ENCODE measurements around the gene FSTL5. TPM values are rescaled to one million over a fixed set of nuclear protein-coding genes. Genes with fewer than 3 reads are reported as not detected.

Gene FSTL5
- total RNA-seq, 1 experiment from 2014 or later = 29.4 TPM

DNA sequence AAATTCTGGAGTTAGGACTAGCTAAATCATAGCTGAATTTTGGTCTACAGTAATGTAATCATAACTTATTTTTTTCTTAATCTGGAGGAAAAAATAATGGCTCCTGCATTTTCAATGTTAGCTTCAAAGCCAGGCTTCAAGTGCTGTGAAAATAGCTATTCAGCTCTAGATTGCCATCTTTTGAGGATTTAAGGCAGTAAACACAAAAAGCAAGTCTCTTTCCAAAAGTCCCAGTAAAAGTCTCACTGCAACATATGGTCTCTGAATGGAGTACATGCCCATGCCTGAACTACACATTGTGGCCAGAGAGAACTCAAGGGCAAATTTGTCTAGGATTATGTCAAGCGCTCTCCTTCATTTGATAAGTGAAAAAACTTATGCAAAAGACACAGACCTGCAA, 720.9 kb downstream of the FSTL5 start:
- no peaks in the 10 kb centered on the region for H3K79me2 ChIP-seq (ENCODE audit: low read depth)
- H3K9me2 ChIP-seq (ENCODE audit: insufficient read depth) = no peaks in the 10 kb centered on the region
- TF ChIP-seq, protein P1, sequence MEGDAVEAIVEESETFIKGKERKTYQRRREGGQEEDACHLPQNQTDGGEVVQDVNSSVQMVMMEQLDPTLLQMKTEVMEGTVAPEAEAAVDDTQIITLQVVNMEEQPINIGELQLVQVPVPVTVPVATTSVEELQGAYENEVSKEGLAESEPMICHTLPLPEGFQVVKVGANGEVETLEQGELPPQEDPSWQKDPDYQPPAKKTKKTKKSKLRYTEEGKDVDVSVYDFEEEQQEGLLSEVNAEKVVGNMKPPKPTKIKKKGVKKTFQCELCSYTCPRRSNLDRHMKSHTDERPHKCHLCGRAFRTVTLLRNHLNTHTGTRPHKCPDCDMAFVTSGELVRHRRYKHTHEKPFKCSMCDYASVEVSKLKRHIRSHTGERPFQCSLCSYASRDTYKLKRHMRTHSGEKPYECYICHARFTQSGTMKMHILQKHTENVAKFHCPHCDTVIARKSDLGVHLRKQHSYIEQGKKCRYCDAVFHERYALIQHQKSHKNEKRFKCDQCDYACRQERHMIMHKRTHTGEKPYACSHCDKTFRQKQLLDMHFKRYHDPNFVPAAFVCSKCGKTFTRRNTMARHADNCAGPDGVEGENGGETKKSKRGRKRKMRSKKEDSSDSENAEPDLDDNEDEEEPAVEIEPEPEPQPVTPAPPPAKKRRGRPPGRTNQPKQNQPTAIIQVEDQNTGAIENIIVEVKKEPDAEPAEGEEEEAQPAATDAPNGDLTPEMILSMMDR (conservative IDR thresholded peaks at IDR 0.05) = no peak
- no peak for TF ChIP-seq EZH2 (IDR thresholded peaks at IDR 0.05; ENCODE audit: low read depth)
- no peak for DNase-seq
- H3K9me3 ChIP-seq (ENCODE audit: insufficient read depth, low read depth) = no peaks in the 10 kb centered on the region
- CTCF ChIA-PET = no interaction called here
- no TSS peak for BruUV-seq (replicated peaks)
- no peaks in the 10 kb centered on the region for H3K27me3 ChIP-seq (ENCODE audit: insufficient read depth, low read depth)
- H3F3A ChIP-seq (ENCODE audit: insufficient read depth, low read depth) = no peaks in the 10 kb centered on the region
- no peak overlapping the region for H2AFZ ChIP-seq
- no peaks in the 10 kb centered on the region for H3K36me3 ChIP-seq (ENCODE audit: low read depth)
- no peaks in the 10 kb centered on the region for H3K4me1 ChIP-seq (replicated peaks; ENCODE audit: insufficient read depth)
- no peak overlapping the region for H3K27ac ChIP-seq
- H3K4me3 ChIP-seq = no peak overlapping the region
- no peaks in the 10 kb centered on the region for H4K20me1 ChIP-seq (ENCODE audit: insufficient read depth)
- POLR2A ChIA-PET (ENCODE audit: unreplicated experiment) = no interaction called here
- H3K4me2 ChIP-seq = no peak overlapping the region
- intact Hi-C loops (cut with micrococcal nuclease; ENCODE audit: unreplicated experiment) = no loop called here

DNA sequence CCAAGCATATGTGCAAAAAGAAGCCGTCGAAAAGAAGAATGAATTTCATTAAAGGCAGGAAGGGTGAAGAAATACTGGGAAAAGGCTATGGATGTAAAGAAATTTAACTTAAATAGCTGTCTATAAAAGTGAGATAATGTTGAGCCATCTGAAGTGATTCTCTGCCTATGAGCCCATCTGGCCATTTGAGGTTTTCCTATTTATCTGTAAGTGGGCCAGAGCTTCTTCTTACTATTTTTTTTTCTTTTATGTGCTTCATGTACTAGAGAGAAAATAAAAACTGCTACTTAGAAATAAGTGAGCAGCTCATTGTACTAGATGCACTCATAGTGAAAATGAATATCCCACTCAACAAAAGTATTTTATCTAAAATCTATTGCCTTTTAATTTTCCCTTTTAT, 725.7 kb downstream of the FSTL5 start:
- Histone ChIP-seq H3K27ac (no peak overlapping the region), H3K79me2 (ENCODE audit: low read depth) (no peaks in the 10 kb centered on the region), H3K4me2 (no peak overlapping the region), H3K36me3 (ENCODE audit: low read depth) (no peaks in the 10 kb centered on the region), H3K4me3 (no peak overlapping the region), H3K27me3 (ENCODE audit: insufficient read depth, low read depth) (no peaks in the 10 kb centered on the region), H3K4me1 (replicated peaks; ENCODE audit: insufficient read depth) (no peaks in the 10 kb centered on the region), H3K9me2 (ENCODE audit: insufficient read depth) (no peaks in the 10 kb centered on the region), H4K20me1 (ENCODE audit: insufficient read depth) (no peaks in the 10 kb centered on the region), H3K9me3 (ENCODE audit: insufficient read depth, low read depth) (no peaks in the 10 kb centered on the region), H2AFZ (no peak overlapping the region), H3F3A (ENCODE audit: insufficient read depth, low read depth) (no peaks in the 10 kb centered on the region)
- intact Hi-C loops (cut with micrococcal nuclease; ENCODE audit: unreplicated experiment) = no loop called here
- no peak for TF ChIP-seq EZH2 (IDR thresholded peaks at IDR 0.05; ENCODE audit: low read depth)
- TF ChIP-seq, protein P1 (conservative IDR thresholded peaks at IDR 0.05) = no peak
- ChIA-PET CTCF (no interaction called here), POLR2A (ENCODE audit: unreplicated experiment) (no interaction called here)
- no TSS peak for BruUV-seq (replicated peaks)
- DNase-seq = no peak

- Histone ChIP-seq H3K27me3 (ENCODE audit: insufficient read depth, low read depth) (no peaks in the 10 kb centered on the region), H3K79me2 (ENCODE audit: low read depth) (no peaks in the 10 kb centered on the region), H3K4me2 (no peak overlapping the region), H3F3A (ENCODE audit: insufficient read depth, low read depth) (no peaks in the 10 kb centered on the region), H3K9me2 (ENCODE audit: insufficient read depth) (no peaks in the 10 kb centered on the region), H3K36me3 (ENCODE audit: low read depth) (no peaks in the 10 kb centered on the region), H3K4me1 (replicated peaks; ENCODE audit: insufficient read depth) (no peaks in the 10 kb centered on the region), H3K4me3 (no peak overlapping the region), H3K27ac (no peak overlapping the region), H2AFZ (no peak overlapping the region), H4K20me1 (ENCODE audit: insufficient read depth) (no peaks in the 10 kb centered on the region), H3K9me3 (ENCODE audit: insufficient read depth, low read depth) (no peaks in the 10 kb centered on the region)
- BruUV-seq (replicated peaks) = no TSS peak
- no peak for DNase-seq
- TF ChIP-seq EZH2 (IDR thresholded peaks at IDR 0.05; ENCODE audit: low read depth) = no peak
- TF ChIP-seq, protein P1 (conservative IDR thresholded peaks at IDR 0.05) = no peak
- CTCF ChIA-PET = no interaction called here
- POLR2A ChIA-PET (ENCODE audit: unreplicated experiment) = no interaction called here
- intact Hi-C loops (cut with micrococcal nuclease; ENCODE audit: unreplicated experiment) = no loop called here
Observed at GRCh38 chr4:161428180-161428965, 735.4 kb downstream of the FSTL5 start.
